ENCODE measurements around the gene ANTXR2. TPM values are rescaled to one million over a fixed set of nuclear protein-coding genes. Genes with fewer than 3 reads are reported as not detected.

Gene ANTXR2
- total and polyA plus RNA-seq, 2 of the 13 experiments (the other 11 are each of a cell fraction or from before 2014, with no cell fraction given), result 4.6 to 14.5 TPM

DNA sequence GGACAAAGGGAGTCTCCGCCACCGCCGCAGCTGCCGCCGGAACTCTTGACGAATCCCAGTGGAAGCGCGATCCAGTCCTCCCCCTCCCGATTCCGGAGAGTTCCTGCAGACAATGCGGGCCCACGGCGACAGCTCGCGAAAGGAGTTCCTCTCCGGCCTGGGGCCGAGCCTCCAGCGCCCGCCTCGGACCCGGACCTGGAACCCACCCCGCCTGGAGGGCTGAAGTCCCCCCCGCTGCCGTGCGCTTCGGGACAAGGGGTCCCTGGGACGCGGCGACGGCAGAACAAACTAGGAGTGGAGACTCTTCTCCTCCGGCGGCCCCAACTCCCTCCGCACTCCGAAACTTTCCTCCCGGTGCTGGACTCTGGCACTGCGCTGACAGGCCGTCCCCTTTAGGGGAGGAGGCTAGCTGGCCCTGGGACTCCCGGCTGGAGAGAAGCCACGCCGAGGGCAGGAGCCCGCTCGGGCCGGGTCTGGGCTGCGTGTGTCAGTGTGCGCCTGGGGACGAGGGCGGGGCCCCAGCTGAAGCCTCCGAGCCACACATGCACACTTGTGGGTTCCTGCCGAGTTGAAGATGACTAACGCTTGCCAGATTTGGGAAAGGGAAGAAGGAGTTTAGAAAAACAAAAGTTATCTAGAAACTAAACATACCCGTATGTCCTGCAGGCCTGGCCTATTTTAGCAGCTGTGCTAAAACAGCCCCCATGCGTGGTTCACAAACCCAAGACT lies at the start of gene ANTXR2 (continued):
- TF ChIP-seq ZNF142 (CRISPR knock-in tag; IDR thresholded peaks at IDR 0.05) (no peak), CSRNP2 (CRISPR knock-in tag; conservative IDR thresholded peaks at IDR 0.05; ENCODE audit: low read depth) (no peak), SOX6 (IDR thresholded peaks at IDR 0.05) (no peak), SOX6 (CRISPR knock-in tag; IDR thresholded peaks at IDR 0.05) (peak; percentile 50; the same call in 1 of the 2 replicates), TAF1 (CRISPR knock-in tag; IDR thresholded peaks at IDR 0.05) (peak; percentile 60), HNRNPLL (IDR thresholded peaks at IDR 0.05; ENCODE audit: low read depth, low read length, poor library complexity, severe bottlenecking) (peak; percentile 99), GATAD1 (CRISPR knock-in tag; IDR thresholded peaks at IDR 0.05) (0 out of 2 replicates have a peak, but pooled peaks have one; percentile 40), IKZF4 (CRISPR knock-in tag; IDR thresholded peaks at IDR 0.05; ENCODE audit: borderline replicate concordance, low read depth, not compliant biosample characterization) (no peak), ZSCAN12 (CRISPR knock-in tag; IDR thresholded peaks at IDR 0.05) (no peak), RFXANK (CRISPR knock-in tag; IDR thresholded peaks at IDR 0.05) (no peak), SPEN (CRISPR knock-in tag; IDR thresholded peaks at IDR 0.05; ENCODE audit: low read depth) (no peak), ZNF17 (CRISPR knock-in tag; IDR thresholded peaks at IDR 0.05) (no peak), NFE2L1 (CRISPR knock-in tag; IDR thresholded peaks at IDR 0.05; ENCODE audit: borderline replicate concordance) (no peak), ZNF563 (CRISPR knock-in tag; IDR thresholded peaks at IDR 0.05) (peak; percentile 72)
- TF ChIP-seq, protein P1, sequence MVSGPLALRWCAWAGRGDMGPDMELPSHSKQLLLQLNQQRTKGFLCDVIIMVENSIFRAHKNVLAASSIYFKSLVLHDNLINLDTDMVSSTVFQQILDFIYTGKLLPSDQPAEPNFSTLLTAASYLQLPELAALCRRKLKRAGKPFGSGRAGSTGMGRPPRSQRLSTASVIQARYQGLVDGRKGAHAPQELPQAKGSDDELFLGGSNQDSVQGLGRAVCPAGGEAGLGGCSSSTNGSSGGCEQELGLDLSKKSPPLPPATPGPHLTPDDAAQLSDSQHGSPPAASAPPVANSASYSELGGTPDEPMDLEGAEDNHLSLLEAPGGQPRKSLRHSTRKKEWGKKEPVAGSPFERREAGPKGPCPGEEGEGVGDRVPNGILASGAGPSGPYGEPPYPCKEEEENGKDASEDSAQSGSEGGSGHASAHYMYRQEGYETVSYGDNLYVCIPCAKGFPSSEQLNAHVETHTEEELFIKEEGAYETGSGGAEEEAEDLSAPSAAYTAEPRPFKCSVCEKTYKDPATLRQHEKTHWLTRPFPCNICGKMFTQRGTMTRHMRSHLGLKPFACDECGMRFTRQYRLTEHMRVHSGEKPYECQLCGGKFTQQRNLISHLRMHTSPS (CRISPR knock-in tag; IDR thresholded peaks at IDR 0.05; ENCODE audit: low read depth), result no peak
- TF ChIP-seq, protein P2, sequence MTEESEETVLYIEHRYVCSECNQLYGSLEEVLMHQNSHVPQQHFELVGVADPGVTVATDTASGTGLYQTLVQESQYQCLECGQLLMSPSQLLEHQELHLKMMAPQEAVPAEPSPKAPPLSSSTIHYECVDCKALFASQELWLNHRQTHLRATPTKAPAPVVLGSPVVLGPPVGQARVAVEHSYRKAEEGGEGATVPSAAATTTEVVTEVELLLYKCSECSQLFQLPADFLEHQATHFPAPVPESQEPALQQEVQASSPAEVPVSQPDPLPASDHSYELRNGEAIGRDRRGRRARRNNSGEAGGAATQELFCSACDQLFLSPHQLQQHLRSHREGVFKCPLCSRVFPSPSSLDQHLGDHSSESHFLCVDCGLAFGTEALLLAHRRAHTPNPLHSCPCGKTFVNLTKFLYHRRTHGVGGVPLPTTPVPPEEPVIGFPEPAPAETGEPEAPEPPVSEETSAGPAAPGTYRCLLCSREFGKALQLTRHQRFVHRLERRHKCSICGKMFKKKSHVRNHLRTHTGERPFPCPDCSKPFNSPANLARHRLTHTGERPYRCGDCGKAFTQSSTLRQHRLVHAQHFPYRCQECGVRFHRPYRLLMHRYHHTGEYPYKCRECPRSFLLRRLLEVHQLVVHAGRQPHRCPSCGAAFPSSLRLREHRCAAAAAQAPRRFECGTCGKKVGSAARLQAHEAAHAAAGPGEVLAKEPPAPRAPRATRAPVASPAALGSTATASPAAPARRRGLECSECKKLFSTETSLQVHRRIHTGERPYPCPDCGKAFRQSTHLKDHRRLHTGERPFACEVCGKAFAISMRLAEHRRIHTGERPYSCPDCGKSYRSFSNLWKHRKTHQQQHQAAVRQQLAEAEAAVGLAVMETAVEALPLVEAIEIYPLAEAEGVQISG (CRISPR knock-in tag; IDR thresholded peaks at IDR 0.05), result peak; percentile 50

Measured in HepG2 (cell line).